Body of pancreas (tissue), 4 donors: ENCODE results near the gene FOXP1.

Experiments used
- POLR2A ChIP-seq, 3 donors: fragments of 450-650 bp; IDR thresholded peaks; one replicate each; pipeline ENCODE4 v1.6.1; 2016; ENCODE audit warnings: antibody characterized with exemption in 3 of 3, mild to moderate bottlenecking in 2 of 3
- TF ChIP-seq, protein P1 (sequence below), 7 experiments: fragments of 450-650 bp in 4 of 7; fragments of 200-600 bp in 3 of 7; sonication (generic) in 3 of 7; IDR thresholded peaks; one replicate each; pipeline ENCODE4 v1.5.1; 2016 to 2019; ENCODE audit warnings: antibody characterized with exemption in 7 of 7

- TF ChIP-seq, protein P1, sequence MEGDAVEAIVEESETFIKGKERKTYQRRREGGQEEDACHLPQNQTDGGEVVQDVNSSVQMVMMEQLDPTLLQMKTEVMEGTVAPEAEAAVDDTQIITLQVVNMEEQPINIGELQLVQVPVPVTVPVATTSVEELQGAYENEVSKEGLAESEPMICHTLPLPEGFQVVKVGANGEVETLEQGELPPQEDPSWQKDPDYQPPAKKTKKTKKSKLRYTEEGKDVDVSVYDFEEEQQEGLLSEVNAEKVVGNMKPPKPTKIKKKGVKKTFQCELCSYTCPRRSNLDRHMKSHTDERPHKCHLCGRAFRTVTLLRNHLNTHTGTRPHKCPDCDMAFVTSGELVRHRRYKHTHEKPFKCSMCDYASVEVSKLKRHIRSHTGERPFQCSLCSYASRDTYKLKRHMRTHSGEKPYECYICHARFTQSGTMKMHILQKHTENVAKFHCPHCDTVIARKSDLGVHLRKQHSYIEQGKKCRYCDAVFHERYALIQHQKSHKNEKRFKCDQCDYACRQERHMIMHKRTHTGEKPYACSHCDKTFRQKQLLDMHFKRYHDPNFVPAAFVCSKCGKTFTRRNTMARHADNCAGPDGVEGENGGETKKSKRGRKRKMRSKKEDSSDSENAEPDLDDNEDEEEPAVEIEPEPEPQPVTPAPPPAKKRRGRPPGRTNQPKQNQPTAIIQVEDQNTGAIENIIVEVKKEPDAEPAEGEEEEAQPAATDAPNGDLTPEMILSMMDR (IDR thresholded peaks at IDR 0.05), result no peak
- TF ChIP-seq POLR2A (IDR thresholded peaks at IDR 0.05), result no peak
Observed at GRCh38 chr3:71392251-71392650, 191.3 kb downstream of the FOXP1 start.
